Calu3 (cell line): ENCODE results near the gene PEX12. TPM values are rescaled to one million over a fixed set of nuclear protein-coding genes. Genes with fewer than 3 reads are reported as not detected.

Experiments used
- BruUV-seq: library from RNA; stranded (reverse); fragments of 400-500 nt; replicated peaks from 2 replicates; lab custom pipeline; 2021; lab: Mats Ljungman, UMichigan
- CTCF ChIA-PET: fragments of 300-600 bp; sonication (Branson Sonifier 250); formaldehyde crosslinking; loops from one replicate; lab custom pipeline; 2022; ENCODE audit warnings: antibody characterized with exemption; lab: Charles Lee
- DNase-seq: peaks from one replicate; pipeline ENCODE4 v3.0.0; 2022
- H3K27ac Mint-ChIP-seq: one replicate; pipeline ENCODE4 v1.8.0; 2022; ENCODE audit warnings: mixed read lengths; ENCODE audit not compliant: unreplicated experiment
- H3K27me3 Mint-ChIP-seq: one replicate; pipeline ENCODE4 v1.8.0; 2022; ENCODE audit warnings: mixed read lengths; ENCODE audit not compliant: unreplicated experiment
- H3K36me3 Mint-ChIP-seq: one replicate; pipeline ENCODE4 v1.8.0; 2022; ENCODE audit warnings: mild to moderate bottlenecking, moderate library complexity, mixed read lengths; ENCODE audit not compliant: insufficient read depth, unreplicated experiment
- H3K4me1 Mint-ChIP-seq: one replicate; pipeline ENCODE4 v1.8.0; 2022; ENCODE audit warnings: mild to moderate bottlenecking, low read depth, mixed read lengths; ENCODE audit not compliant: unreplicated experiment
- H3K4me3 Mint-ChIP-seq: one replicate; pipeline ENCODE4 v1.8.0; 2022; ENCODE audit warnings: mild to moderate bottlenecking, low read depth, moderate library complexity, mixed read lengths; ENCODE audit not compliant: unreplicated experiment
- H3K9me3 Mint-ChIP-seq: one replicate; pipeline ENCODE4 v1.8.0; 2022; ENCODE audit warnings: low read depth, mixed read lengths; ENCODE audit not compliant: unreplicated experiment
- intact Hi-C: fragments of 100-400 bp; cut with micrococcal nuclease; formaldehyde crosslinking; loops from one replicate; pipeline ENCODE4 v1.10.0; 2022; ENCODE audit not compliant: unreplicated experiment
- total RNA-seq: library from RNA; stranded (reverse); gene quantifications from 2 replicates; pipeline ENCODE4 v1.2.3, GENCODE V29; 2022
- TF ChIP-seq, protein P1 (sequence below): fragments of 200-600 bp; IDR thresholded peaks from one replicate; pipeline ENCODE4 v1.8.0; 2022; ENCODE audit warnings: antibody characterized with exemption; ENCODE audit not compliant: unreplicated experiment

The PEX12 gene
- total RNA-seq, 1 experiment from 2014 or later: 3.4 TPM

- no peaks in the 10 kb centered on the region for H3K36me3 Mint-ChIP-seq
- peaks cover 21% of the 10 kb centered on the region for H3K4me1 Mint-ChIP-seq
- no peak overlapping the region for H3K4me3 Mint-ChIP-seq
- no peaks in the 10 kb centered on the region for H3K9me3 Mint-ChIP-seq
- no peak for DNase-seq
- intact Hi-C loops: no loop called here
- no peak overlapping the region for H3K27ac Mint-ChIP-seq
- TF ChIP-seq, protein P1, sequence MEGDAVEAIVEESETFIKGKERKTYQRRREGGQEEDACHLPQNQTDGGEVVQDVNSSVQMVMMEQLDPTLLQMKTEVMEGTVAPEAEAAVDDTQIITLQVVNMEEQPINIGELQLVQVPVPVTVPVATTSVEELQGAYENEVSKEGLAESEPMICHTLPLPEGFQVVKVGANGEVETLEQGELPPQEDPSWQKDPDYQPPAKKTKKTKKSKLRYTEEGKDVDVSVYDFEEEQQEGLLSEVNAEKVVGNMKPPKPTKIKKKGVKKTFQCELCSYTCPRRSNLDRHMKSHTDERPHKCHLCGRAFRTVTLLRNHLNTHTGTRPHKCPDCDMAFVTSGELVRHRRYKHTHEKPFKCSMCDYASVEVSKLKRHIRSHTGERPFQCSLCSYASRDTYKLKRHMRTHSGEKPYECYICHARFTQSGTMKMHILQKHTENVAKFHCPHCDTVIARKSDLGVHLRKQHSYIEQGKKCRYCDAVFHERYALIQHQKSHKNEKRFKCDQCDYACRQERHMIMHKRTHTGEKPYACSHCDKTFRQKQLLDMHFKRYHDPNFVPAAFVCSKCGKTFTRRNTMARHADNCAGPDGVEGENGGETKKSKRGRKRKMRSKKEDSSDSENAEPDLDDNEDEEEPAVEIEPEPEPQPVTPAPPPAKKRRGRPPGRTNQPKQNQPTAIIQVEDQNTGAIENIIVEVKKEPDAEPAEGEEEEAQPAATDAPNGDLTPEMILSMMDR: no peak
- peaks cover 19% of the 10 kb centered on the region for H3K27me3 Mint-ChIP-seq
- CTCF ChIA-PET: interaction anchor here (1.6 kb wide), 1 partner anchor 204 kb away, joined by 4 read pairs; no protein-coding TSS in a partner anchor
- no TSS peak for BruUV-seq
Measured at GRCh38 chr17:35542990-35543389, 35.4 kb downstream of the PEX12 start.

GRCh38 chr17:35541434-35541833 is 36.9 kb downstream of the PEX12 start:
- CTCF ChIA-PET: no interaction called here
- H3K9me3 Mint-ChIP-seq: no peaks in the 10 kb centered on the region
- peaks cover 21% of the 10 kb centered on the region for H3K4me1 Mint-ChIP-seq
- H3K27ac Mint-ChIP-seq: peak overlapping the region; percentile 86
- peaks cover 5% of the 10 kb centered on the region for H3K27me3 Mint-ChIP-seq
- TF ChIP-seq, protein P1: no peak
- TSS peak; percentile 69 for BruUV-seq
- intact Hi-C loops: no loop called here
- DNase-seq: no peak
- peak overlapping the region; percentile 70 for H3K4me3 Mint-ChIP-seq
- H3K36me3 Mint-ChIP-seq: no peaks in the 10 kb centered on the region

- DNase-seq: no peak
- no peaks in the 10 kb centered on the region for H3K36me3 Mint-ChIP-seq
- H3K27ac Mint-ChIP-seq: peak overlapping the region; percentile 86
- intact Hi-C loops: no loop called here
- no TSS peak for BruUV-seq
- peaks cover 21% of the 10 kb centered on the region for H3K4me1 Mint-ChIP-seq
- no peaks in the 10 kb centered on the region for H3K9me3 Mint-ChIP-seq
- no peaks in the 10 kb centered on the region for H3K27me3 Mint-ChIP-seq
- CTCF ChIA-PET: interaction anchor here (0.6 to 1.2 kb wide), 3 partner anchors 120 to 207 kb away, joined by 3 to 4 read pairs (median 3); no protein-coding TSS in a partner anchor
- H3K4me3 Mint-ChIP-seq: peak overlapping the region; percentile 70
- TF ChIP-seq, protein P1: no peak
Measured at GRCh38 chr17:35540589-35541404, 37.6 kb downstream of the PEX12 start.

- BruUV-seq: no TSS peak
- TF ChIP-seq, protein P1: peak; percentile 19
- Mint-ChIP-seq H3K27me3 (no peaks in the 10 kb centered on the region), H3K27ac (no peak overlapping the region), H3K36me3 (no peaks in the 10 kb centered on the region), H3K4me3 (no peak overlapping the region), H3K9me3 (no peaks in the 10 kb centered on the region), H3K4me1 (peaks cover 21% of the 10 kb centered on the region)
- DNase-seq: no peak
- intact Hi-C loops: no loop called here
- CTCF ChIA-PET: interaction anchor here (0.6 to 1.2 kb wide), 12 partner anchors 9 to 454 kb away, joined by 3 to 7 read pairs (median 4); partner anchors contain the start of gene PEX12
Measured at GRCh38 chr17:35539659-35540026, 38.7 kb downstream of the PEX12 start.
